B cell (primary cell): ENCODE measurements around the gene PPP2R2B. TPM values are rescaled to one million over a fixed set of nuclear protein-coding genes. Genes with fewer than 3 reads are reported as not detected.

Source experiments
- ATAC-seq: fragments of 200-7000 bp; cut with Tn5 transposase; one replicate; pipeline ENCODE4 v1.10.0; 2021; ENCODE audit warnings: low read depth, mild to moderate bottlenecking, moderate number of reproducible peaks, moderate library complexity
- CTCF ChIA-PET: fragments of 350-600 bp; sonication (Branson Sonifier 250); formaldehyde crosslinking; loops from one replicate; lab custom pipeline; 2021; ENCODE audit warnings: antibody characterized with exemption, inconsistent platforms; lab: Charles Lee
- POLR2A ChIA-PET: fragments of 350-600 bp; sonication (Branson Sonifier 250); formaldehyde crosslinking; loops from one replicate; lab custom pipeline; 2021; ENCODE audit warnings: antibody characterized with exemption; lab: Charles Lee
- DNase-seq: peaks from one replicate; pipeline ENCODE4 v3.0.0; 2013
- H2AFZ ChIP-seq: 2 replicates; pipeline ENCODE4 v1.6.1; 2012; ENCODE audit warnings: mild to moderate bottlenecking, low read depth, low read length; ENCODE audit not compliant: insufficient read depth, poor library complexity, severe bottlenecking
- H3K27ac ChIP-seq, 2 donors: 1 replicate in 1 of 2; 2 replicates in 1 of 2; pipeline ENCODE4 v1.5.1; 2012 to 2013; ENCODE audit warnings: low read length in 2 of 2, mild to moderate bottlenecking in 2 of 2, moderate library complexity in 1 of 2
- H3K27me3 ChIP-seq, 4 experiments: fragments of 200-600 bp in 1 of 4; sonication (generic) in 1 of 4; replicated peaks in 1 of 4; 1 replicate in 2 of 4; 2 replicates in 2 of 4; pipeline versions ENCODE4 v1.6.1 to v1.7.0; 2013 to 2016; ENCODE audit warnings: low read length in 3 of 4, mild to moderate bottlenecking in 2 of 4, mixed read lengths in 1 of 4, moderate library complexity in 1 of 4; ENCODE audit not compliant: insufficient read depth in 4 of 4, control insufficient read depth in 3 of 4; ENCODE audit errors: control extremely low read depth in 1 of 4
- H3K36me3 ChIP-seq, 2 experiments: replicated peaks in 1 of 2; 1 replicate in 1 of 2; 2 replicates in 1 of 2; pipeline versions ENCODE4 v1.6.1 to v1.7.1; 2013; ENCODE audit warnings: low read length in 1 of 2; ENCODE audit not compliant: insufficient read depth in 2 of 2, control insufficient read depth in 1 of 2; ENCODE audit errors: control extremely low read depth in 1 of 2, extremely low read depth in 1 of 2
- H3K4me1 ChIP-seq, 2 donors: fragments of 200-600 bp in 1 of 2; sonication (generic) in 1 of 2; 1 replicate in 1 of 2; 2 replicates in 1 of 2; pipeline versions ENCODE4 v1.5.1 to v1.6.1; 2013 to 2017; ENCODE audit warnings: low read length in 2 of 2; ENCODE audit not compliant: control insufficient read depth in 2 of 2, insufficient read depth in 2 of 2
- H3K4me2 ChIP-seq: replicated peaks from 2 replicates; pipeline ENCODE3; 2012; ENCODE audit warnings: mild to moderate bottlenecking, low read depth, low read length; ENCODE audit not compliant: poor library complexity, severe bottlenecking
- H3K4me3 ChIP-seq, 5 experiments: fragments of 200-600 bp in 1 of 5; sonication (generic) in 1 of 5; 1 replicate in 3 of 5; 2 replicates in 2 of 5; pipeline versions ENCODE4 v1.5.1 to v1.7.0; 2011 to 2016; ENCODE audit warnings: low read length in 4 of 5, mild to moderate bottlenecking in 4 of 5, low read depth in 2 of 5, control low read depth in 1 of 5, moderate library complexity in 1 of 5; ENCODE audit not compliant: insufficient read depth in 1 of 5; ENCODE audit errors: control extremely low read depth in 1 of 5, extremely low read depth in 1 of 5
- H3K79me2 ChIP-seq: fragments of 200-600 bp; sonication (generic); one replicate; pipeline ENCODE4 v1.6.0; 2016; ENCODE audit warnings: low read length; ENCODE audit not compliant: control insufficient read depth, insufficient read depth
- H3K9ac ChIP-seq: fragments of 200-600 bp; sonication (generic); 2 replicates; pipeline ENCODE4 v1.6.1; 2017; ENCODE audit warnings: mild to moderate bottlenecking, low read length, moderate library complexity
- H3K9me3 ChIP-seq, 3 donors: one replicate each; pipeline versions ENCODE4 v1.6.1 to v1.7.1; 2013; ENCODE audit warnings: low read length in 2 of 3; ENCODE audit not compliant: control insufficient read depth in 2 of 3, insufficient read depth in 1 of 3; ENCODE audit errors: control extremely low read depth in 1 of 3
- H4K20me1 ChIP-seq: 2 replicates; pipeline ENCODE4 v1.6.0; 2012; ENCODE audit warnings: mild to moderate bottlenecking, low read length; ENCODE audit not compliant: insufficient read depth, control insufficient read depth, poor library complexity, severe bottlenecking
- H3K27ac Mint-ChIP-seq: one replicate; pipeline ENCODE4 v1.8.0; 2021; ENCODE audit warnings: mixed read lengths
- H3K27me3 Mint-ChIP-seq: one replicate; pipeline ENCODE4 v1.8.0; 2021; ENCODE audit warnings: mixed read lengths
- H3K4me1 Mint-ChIP-seq: one replicate; pipeline ENCODE4 v1.8.0; 2021; ENCODE audit warnings: mixed read lengths
- H3K4me3 Mint-ChIP-seq: one replicate; pipeline ENCODE4 v1.8.0; 2021; ENCODE audit warnings: mixed read lengths
- H3K9me3 Mint-ChIP-seq: one replicate; pipeline ENCODE4 v1.8.0; 2022; ENCODE audit warnings: mixed read lengths; ENCODE audit not compliant: insufficient read depth
- EZH2 ChIP-seq: IDR thresholded peaks from 2 replicates; pipeline ENCODE4 v1.6.1; 2012; ENCODE audit warnings: borderline replicate concordance, low read depth, mild to moderate bottlenecking, moderate library complexity, low read length; ENCODE audit not compliant: insufficient read depth, poor library complexity, severe bottlenecking
- WGBS: methylation state at CpG from one replicate; pipeline ENCODE4 v1.1.5; 2013; ENCODE audit warnings: missing lambda C conversion rate; ENCODE audit not compliant: insufficient coverage; 5-methylcytosine and 5-hydroxymethylcytosine counted together
- intact Hi-C: fragments of 100-400 bp; cut with micrococcal nuclease; formaldehyde crosslinking; loops from one replicate; pipeline ENCODE4 v1.10.0; 2022
- polyA minus RNA-seq: library from RNA; depleted of rRNA, polyadenylated mRNA; stranded (reverse); fragments of >200 nt; gene quantifications from 2 replicates; pipeline ENCODE4 v1.2.3, GENCODE V29; 2012
- polyA plus RNA-seq: library from polyadenylated mRNA; depleted of rRNA; stranded (reverse); fragments of >200 nt; gene quantifications from 2 replicates; pipeline ENCODE4 v1.2.3, GENCODE V29; 2012
- total RNA-seq, 2 donors: library from RNA; stranded (reverse); fragments of 120-200 nt in 1 of 2; gene quantifications; 1 replicate in 1 of 2; 2 replicates in 1 of 2; pipeline versions ENCODE4 v1.2.3 to v1.2.4, GENCODE V29; 2013 to 2022
- TF ChIP-seq, protein P1 (sequence below): fragments of 200-600 bp; IDR thresholded peaks from one replicate; pipeline ENCODE4 v1.8.0; 2022; ENCODE audit warnings: antibody characterized with exemption, mild to moderate bottlenecking

PPP2R2B gene
- total RNA-seq = 0.10 TPM in 1 of 2 replicates, not detected in the other
- 0.14 TPM for total RNA-seq (2013)
- polyA plus RNA-seq = 0.03 and 0.06 TPM in 2 replicates
- polyA minus RNA-seq = 0.36 and 0.43 TPM in 2 replicates

GRCh38 chr5:146878476-146879172 lies at the start of gene PPP2R2B:
Gene PPP2R2B (minus strand): TSS chr5:146878757.
- Histone ChIP-seq H3K36me3 (no peaks in the 10 kb centered on the region), H2AFZ (peak within 1 kb of the TSS; percentile 51), H3K27me3 (peaks cover 0 to 21% (median 12%) of the 10 kb centered on the region in 4 experiments), H3K79me2 (no peaks in the 10 kb centered on the region), H3K9me3 (peaks cover 0 to 4% (median 0%) of the 10 kb centered on the region in 3 donors), H3K4me1 (peaks cover 13 to 15% of the 10 kb centered on the region in 2 donors), H3K27ac (no peak within 1 kb of the TSS), H3K4me2 (peak within 1 kb of the TSS; percentile 49), H3K4me3 (no peak within 1 kb of the TSS), H3K9ac (no peak within 1 kb of the TSS), H4K20me1 (no peaks in the 10 kb centered on the region)
- H3K27me3 Mint-ChIP-seq = peaks cover 46% of the 10 kb centered on the region
- peak within 1 kb of the TSS; percentile 62 for H3K4me3 Mint-ChIP-seq
- H3K9me3 Mint-ChIP-seq = no peaks in the 10 kb centered on the region
- ATAC-seq (no peak), DNase-seq (no peak)
- no peak within 1 kb of the TSS for H3K27ac Mint-ChIP-seq
- ChIA-PET POLR2A (no interaction called here), CTCF (no interaction called here)
- peaks cover 13% of the 10 kb centered on the region for H3K4me1 Mint-ChIP-seq
- TF ChIP-seq, protein P1, sequence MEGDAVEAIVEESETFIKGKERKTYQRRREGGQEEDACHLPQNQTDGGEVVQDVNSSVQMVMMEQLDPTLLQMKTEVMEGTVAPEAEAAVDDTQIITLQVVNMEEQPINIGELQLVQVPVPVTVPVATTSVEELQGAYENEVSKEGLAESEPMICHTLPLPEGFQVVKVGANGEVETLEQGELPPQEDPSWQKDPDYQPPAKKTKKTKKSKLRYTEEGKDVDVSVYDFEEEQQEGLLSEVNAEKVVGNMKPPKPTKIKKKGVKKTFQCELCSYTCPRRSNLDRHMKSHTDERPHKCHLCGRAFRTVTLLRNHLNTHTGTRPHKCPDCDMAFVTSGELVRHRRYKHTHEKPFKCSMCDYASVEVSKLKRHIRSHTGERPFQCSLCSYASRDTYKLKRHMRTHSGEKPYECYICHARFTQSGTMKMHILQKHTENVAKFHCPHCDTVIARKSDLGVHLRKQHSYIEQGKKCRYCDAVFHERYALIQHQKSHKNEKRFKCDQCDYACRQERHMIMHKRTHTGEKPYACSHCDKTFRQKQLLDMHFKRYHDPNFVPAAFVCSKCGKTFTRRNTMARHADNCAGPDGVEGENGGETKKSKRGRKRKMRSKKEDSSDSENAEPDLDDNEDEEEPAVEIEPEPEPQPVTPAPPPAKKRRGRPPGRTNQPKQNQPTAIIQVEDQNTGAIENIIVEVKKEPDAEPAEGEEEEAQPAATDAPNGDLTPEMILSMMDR = no peak
- TF ChIP-seq EZH2 = no peak
- WGBS = 1% methylated on average over 38 of the region's 40 CpGs
- intact Hi-C loops = no loop called here

GRCh38 chr5:146924132-146924531 lies 45.6 kb upstream of the PPP2R2B start:
- H3K9ac ChIP-seq = no peak overlapping the region
- no peaks in the 10 kb centered on the region for H3K4me1 Mint-ChIP-seq
- H3K4me1 ChIP-seq = no peaks in the 10 kb centered on the region
- no peak overlapping the region for H2AFZ ChIP-seq
- no peaks in the 10 kb centered on the region for H3K27me3 Mint-ChIP-seq
- H3K4me2 ChIP-seq = no peak overlapping the region
- H3K36me3 ChIP-seq = no peaks in the 10 kb centered on the region
- ChIA-PET POLR2A (no interaction called here), CTCF (no interaction called here)
- H3K4me3 ChIP-seq = no peak overlapping the region
- intact Hi-C loops = no loop called here
- H3K9me3 ChIP-seq = no peaks in the 10 kb centered on the region
- H4K20me1 ChIP-seq = no peaks in the 10 kb centered on the region
- H3K27ac Mint-ChIP-seq = no peak overlapping the region
- no peak overlapping the region for H3K27ac ChIP-seq
- no peaks in the 10 kb centered on the region for H3K9me3 Mint-ChIP-seq
- ATAC-seq = no peak
- no peaks in the 10 kb centered on the region for H3K27me3 ChIP-seq
- TF ChIP-seq, protein P1 = no peak
- TF ChIP-seq EZH2 = no peak
- no peaks in the 10 kb centered on the region for H3K79me2 ChIP-seq
- H3K4me3 Mint-ChIP-seq = no peak overlapping the region
- no peak for DNase-seq
